HepG2 (cell line): ENCODE data around the gene SBSN. TPM values are rescaled to one million over a fixed set of nuclear protein-coding genes. Genes with fewer than 3 reads are reported as not detected.

ENCODE experiments used
- DMAP1 ChIP-seq: IDR thresholded peaks from 2 replicates; pipeline ENCODE4 v1.6.1; 2016
- FOXP1 ChIP-seq, 2 experiments: fragments of 450-650 bp in 1 of 2; IDR thresholded peaks; 2 replicates each; pipeline ENCODE4 v1.6.1; 2017 to 2018; ENCODE audit warnings: antibody characterized with exemption in 1 of 2
- GATAD2A ChIP-seq: IDR thresholded peaks from 2 replicates; pipeline ENCODE4 v1.6.1; 2016
- HCFC1 ChIP-seq: fragments of 150-350 bp; IDR thresholded peaks from 2 replicates; pipeline ENCODE4 v1.6.1; 2014; ENCODE audit warnings: low read depth, low read length
- HINFP ChIP-seq: sonication (generic); formaldehyde crosslinking; IDR thresholded peaks from 2 replicates; pipeline ENCODE4 v1.4.0; 2020; ENCODE audit warnings: low read depth, mild to moderate bottlenecking, missing genetic modification reagents
- HMG20B ChIP-seq: conservative IDR thresholded peaks from 2 replicates; pipeline ENCODE4 v1.6.1; 2016; ENCODE audit warnings: missing genetic modification reagents, missing compliant biosample characterization
- HNF4A ChIP-seq: sonication (generic); formaldehyde crosslinking; IDR thresholded peaks from 2 replicates; pipeline ENCODE4 v1.4.0; 2020; ENCODE audit warnings: missing genetic modification reagents
- MBNL3 ChIP-seq: fragments of 250-450 bp; sonication (Bioruptor Pico); conservative IDR thresholded peaks from 2 replicates; pipeline ENCODE4 v1.8.0; 2022; ENCODE audit warnings: mild to moderate bottlenecking, inconsistent platforms
- NCOR1 ChIP-seq: fragments of 200-600 bp; sonication (generic); IDR thresholded peaks from 2 replicates; pipeline ENCODE4 v1.7.0; 2017; ENCODE audit warnings: antibody characterized with exemption, low read length, borderline replicate concordance
- NFIC ChIP-seq: IDR thresholded peaks from 2 replicates; pipeline ENCODE4 v1.6.1; 2012; ENCODE audit warnings: mild to moderate bottlenecking, low read length, inconsistent platforms
- PITX1 ChIP-seq: sonication (generic); formaldehyde crosslinking; IDR thresholded peaks from 2 replicates; pipeline ENCODE4 v1.5.1; 2020; ENCODE audit warnings: mild to moderate bottlenecking, missing genetic modification reagents
- PPARG ChIP-seq: conservative IDR thresholded peaks from 2 replicates; pipeline ENCODE4 v1.6.1; 2016; ENCODE audit warnings: missing biosample characterization, missing genetic modification reagents
- RCOR2 ChIP-seq: IDR thresholded peaks from 2 replicates; pipeline ENCODE4 v1.6.1; 2016; ENCODE audit warnings: missing biosample characterization, missing genetic modification reagents
- SALL2 ChIP-seq: sonication (generic); formaldehyde crosslinking; IDR thresholded peaks from 2 replicates; pipeline ENCODE4 v1.8.1; 2023; ENCODE audit warnings: mild to moderate bottlenecking, missing genetic modification reagents, inconsistent platforms
- TCF7 ChIP-seq: sonication (generic); IDR thresholded peaks from 2 replicates; pipeline ENCODE4 v1.6.1; 2016; ENCODE audit warnings: antibody characterized with exemption, low read depth
- TEAD3 ChIP-seq: optimal IDR thresholded peaks from 2 replicates; pipeline ENCODE3; 2016; ENCODE audit warnings: borderline replicate concordance
- TOPORS ChIP-seq: sonication (generic); formaldehyde crosslinking; IDR thresholded peaks from 2 replicates; pipeline ENCODE4 v1.8.0; 2023; ENCODE audit warnings: mild to moderate bottlenecking, missing genetic modification reagents
- ZNF335 ChIP-seq: sonication (generic); formaldehyde crosslinking; IDR thresholded peaks from 2 replicates; pipeline ENCODE4 v1.4.0; 2020; ENCODE audit warnings: missing genetic modification reagents
- ZNF512 ChIP-seq: sonication (generic); formaldehyde crosslinking; IDR thresholded peaks from 2 replicates; pipeline ENCODE4 v1.4.0; 2020; ENCODE audit warnings: mild to moderate bottlenecking, missing genetic modification reagents
- ZNF704 ChIP-seq: sonication (generic); formaldehyde crosslinking; IDR thresholded peaks from 2 replicates; pipeline ENCODE4 v1.8.1; 2023; ENCODE audit warnings: mild to moderate bottlenecking, inconsistent platforms, moderate library complexity, missing genetic modification reagents, borderline replicate concordance
- ZSCAN29 ChIP-seq: sonication (generic); formaldehyde crosslinking; conservative IDR thresholded peaks from 2 replicates; pipeline ENCODE4 v1.4.0; 2020; ENCODE audit warnings: mild to moderate bottlenecking, missing genetic modification reagents
- ZSCAN9 ChIP-seq: IDR thresholded peaks from 2 replicates; pipeline ENCODE4 v1.6.1; 2016; ENCODE audit warnings: borderline replicate concordance
- polyA plus RNA-seq, 8 experiments: library from polyadenylated mRNA; depleted of rRNA in 3 of 8; stranded (reverse) in 7 of 8; unstranded in 1 of 8; fragments of >200 nt; fragmentation: Illumina TruSeq in 4 of 8; extraction: Trizol in 4 of 8; gene quantifications; 2 replicates each; pipeline versions ENCODE4 v1.2.1 to v1.2.3, GENCODE V29; 2011 to 2016; ENCODE audit warnings: low read depth in 4 of 8, missing spikeins in 1 of 8, mixed read lengths in 1 of 8; ENCODE audit not compliant: insufficient read depth in 1 of 8
- total RNA-seq, 5 experiments: library from RNA; depleted of rRNA; stranded (reverse); fragments of >200 nt; fragmentation: Illumina TruSeq; extraction: Trizol; gene quantifications; 2 replicates each; pipeline ENCODE4 v1.2.3, GENCODE V29; 2016; ENCODE audit warnings: low read depth in 1 of 5
- TF ChIP-seq, protein P1 (sequence below): sonication (generic); formaldehyde crosslinking; IDR thresholded peaks from 2 replicates; pipeline ENCODE4 v1.5.1; 2020; ENCODE audit warnings: mild to moderate bottlenecking, missing genetic modification reagents, borderline replicate concordance

Gene SBSN
- total and polyA plus RNA-seq, 2 of the 13 experiments (the other 11 are each of a cell fraction or from before 2014, with no cell fraction given): not detected

DNA sequence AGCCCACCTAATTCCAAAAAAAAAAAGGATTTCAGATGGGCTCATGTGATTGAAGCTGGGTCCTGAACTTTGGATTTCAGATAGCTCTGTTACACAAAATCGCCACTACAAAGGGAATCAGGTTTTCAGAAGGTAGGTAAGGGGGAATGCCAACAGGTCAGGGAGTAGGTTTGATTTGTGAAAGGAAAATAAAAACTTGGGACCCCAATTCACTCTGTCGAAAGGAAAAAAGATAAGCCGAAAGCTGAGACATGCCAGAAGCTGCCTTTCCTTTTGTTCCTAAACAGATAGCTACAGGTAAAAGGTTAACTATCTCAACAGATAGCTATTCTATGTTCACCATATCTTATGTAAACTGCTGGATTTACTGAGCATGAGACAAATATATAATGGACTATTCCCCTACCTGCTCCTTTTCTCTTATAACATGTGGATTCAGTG is 41.8 kb downstream of the SBSN start (continued):
- TF ChIP-seq, protein P1, sequence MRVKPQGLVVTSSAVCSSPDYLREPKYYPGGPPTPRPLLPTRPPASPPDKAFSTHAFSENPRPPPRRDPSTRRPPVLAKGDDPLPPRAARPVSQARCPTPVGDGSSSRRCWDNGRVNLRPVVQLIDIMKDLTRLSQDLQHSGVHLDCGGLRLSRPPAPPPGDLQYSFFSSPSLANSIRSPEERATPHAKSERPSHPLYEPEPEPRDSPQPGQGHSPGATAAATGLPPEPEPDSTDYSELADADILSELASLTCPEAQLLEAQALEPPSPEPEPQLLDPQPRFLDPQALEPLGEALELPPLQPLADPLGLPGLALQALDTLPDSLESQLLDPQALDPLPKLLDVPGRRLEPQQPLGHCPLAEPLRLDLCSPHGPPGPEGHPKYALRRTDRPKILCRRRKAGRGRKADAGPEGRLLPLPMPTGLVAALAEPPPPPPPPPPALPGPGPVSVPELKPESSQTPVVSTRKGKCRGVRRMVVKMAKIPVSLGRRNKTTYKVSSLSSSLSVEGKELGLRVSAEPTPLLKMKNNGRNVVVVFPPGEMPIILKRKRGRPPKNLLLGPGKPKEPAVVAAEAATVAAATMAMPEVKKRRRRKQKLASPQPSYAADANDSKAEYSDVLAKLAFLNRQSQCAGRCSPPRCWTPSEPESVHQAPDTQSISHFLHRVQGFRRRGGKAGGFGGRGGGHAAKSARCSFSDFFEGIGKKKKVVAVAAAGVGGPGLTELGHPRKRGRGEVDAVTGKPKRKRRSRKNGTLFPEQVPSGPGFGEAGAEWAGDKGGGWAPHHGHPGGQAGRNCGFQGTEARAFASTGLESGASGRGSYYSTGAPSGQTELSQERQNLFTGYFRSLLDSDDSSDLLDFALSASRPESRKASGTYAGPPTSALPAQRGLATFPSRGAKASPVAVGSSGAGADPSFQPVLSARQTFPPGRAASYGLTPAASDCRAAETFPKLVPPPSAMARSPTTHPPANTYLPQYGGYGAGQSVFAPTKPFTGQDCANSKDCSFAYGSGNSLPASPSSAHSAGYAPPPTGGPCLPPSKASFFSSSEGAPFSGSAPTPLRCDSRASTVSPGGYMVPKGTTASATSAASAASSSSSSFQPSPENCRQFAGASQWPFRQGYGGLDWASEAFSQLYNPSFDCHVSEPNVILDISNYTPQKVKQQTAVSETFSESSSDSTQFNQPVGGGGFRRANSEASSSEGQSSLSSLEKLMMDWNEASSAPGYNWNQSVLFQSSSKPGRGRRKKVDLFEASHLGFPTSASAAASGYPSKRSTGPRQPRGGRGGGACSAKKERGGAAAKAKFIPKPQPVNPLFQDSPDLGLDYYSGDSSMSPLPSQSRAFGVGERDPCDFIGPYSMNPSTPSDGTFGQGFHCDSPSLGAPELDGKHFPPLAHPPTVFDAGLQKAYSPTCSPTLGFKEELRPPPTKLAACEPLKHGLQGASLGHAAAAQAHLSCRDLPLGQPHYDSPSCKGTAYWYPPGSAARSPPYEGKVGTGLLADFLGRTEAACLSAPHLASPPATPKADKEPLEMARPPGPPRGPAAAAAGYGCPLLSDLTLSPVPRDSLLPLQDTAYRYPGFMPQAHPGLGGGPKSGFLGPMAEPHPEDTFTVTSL (CRISPR knock-in tag): peak; percentile 58; the same call in 1 of the 2 replicates
- no peak for TF ChIP-seq MBNL3 (CRISPR knock-in tag)
- TF ChIP-seq ZSCAN9 (CRISPR knock-in tag): no peak
- TF ChIP-seq TEAD3: peak; percentile 51
- 0 out of 2 replicates have a peak, but pooled peaks have one; percentile 40 for TF ChIP-seq NFIC
- TF ChIP-seq HMG20B: no peak
- no peak for TF ChIP-seq ZNF512 (CRISPR knock-in tag)
- TF ChIP-seq NCOR1: peak; percentile 30; the same call in 1 of the 2 replicates
- TF ChIP-seq RCOR2: no peak
- TF ChIP-seq HCFC1: no peak
- 0 out of 2 replicates have a peak, but pooled peaks have one; percentile 38 for TF ChIP-seq PITX1 (CRISPR knock-in tag)
- no peak for TF ChIP-seq DMAP1 (CRISPR knock-in tag)
- TF ChIP-seq TOPORS (CRISPR knock-in tag): no peak
- peak; percentile 69 for TF ChIP-seq HNF4A (CRISPR knock-in tag)
- TF ChIP-seq PPARG (CRISPR knock-in tag): peak; percentile 87
- TF ChIP-seq ZSCAN29 (CRISPR knock-in tag): no peak
- TF ChIP-seq SALL2 (CRISPR knock-in tag): no peak
- TF ChIP-seq ZNF704 (CRISPR knock-in tag): no peak
- TF ChIP-seq FOXP1 (IDR thresholded peaks at IDR 0.05): no peak
- peak; percentile 30; the same call in 1 of the 2 replicates for TF ChIP-seq FOXP1 (CRISPR knock-in tag; IDR thresholded peaks at IDR 0.05)
- TF ChIP-seq GATAD2A (CRISPR knock-in tag): 0 out of 2 replicates have a peak, but pooled peaks have one; percentile 27
- peak; percentile 79 for TF ChIP-seq TCF7
- no peak for TF ChIP-seq ZNF335 (CRISPR knock-in tag)
- no peak for TF ChIP-seq HINFP (CRISPR knock-in tag)
